MCF 10A (cell line): ENCODE results near the gene LRPAP1. TPM values are rescaled to one million over a fixed set of nuclear protein-coding genes. Genes with fewer than 3 reads are reported as not detected.
"Not testable (repeated sequence)": the region's sequence is repeated elsewhere in the genome, so short reads cannot be mapped to it uniquely, and the experiment has no call there.

ENCODE experiments used
- BruUV-seq: library from RNA; stranded (reverse); fragments of 400-500 nt; replicated peaks from 2 replicates; lab custom pipeline; 2021; lab: Mats Ljungman, UMichigan
- CTCF ChIA-PET: fragments of 300-600 bp; sonication (Branson Sonifier 250); formaldehyde crosslinking; extraction: SDS; loops from one replicate; lab custom pipeline; 2021; ENCODE audit warnings: antibody characterized with exemption, inconsistent platforms; lab: Yijun Ruan, JAX
- POLR2A ChIA-PET: fragments of 300-600, 350-650 bp; sonication (Branson Sonifier 250); formaldehyde crosslinking; extraction: SDS; loops from one replicate; lab custom pipeline; 2020; ENCODE audit warnings: antibody characterized with exemption, inconsistent platforms; lab: Yijun Ruan, JAX
- DNase-seq: peaks from one replicate; pipeline ENCODE4 v3.0.0-alpha.2; 2018; ENCODE audit not compliant: unreplicated experiment
- H3K27ac Mint-ChIP-seq: one replicate; pipeline ENCODE4 v1.8.0; 2022; ENCODE audit warnings: mild to moderate bottlenecking, low read depth, mixed read lengths; ENCODE audit not compliant: unreplicated experiment
- H3K27me3 Mint-ChIP-seq: one replicate; pipeline ENCODE4 v1.8.0; 2022; ENCODE audit warnings: mixed read lengths; ENCODE audit not compliant: insufficient read depth, unreplicated experiment
- H3K36me3 Mint-ChIP-seq: one replicate; pipeline ENCODE4 v1.8.0; 2022; ENCODE audit warnings: mild to moderate bottlenecking, moderate library complexity, mixed read lengths; ENCODE audit not compliant: insufficient read depth, unreplicated experiment
- H3K4me1 Mint-ChIP-seq: one replicate; pipeline ENCODE4 v1.8.0; 2022; ENCODE audit warnings: mixed read lengths; ENCODE audit not compliant: insufficient read depth, unreplicated experiment
- H3K4me3 Mint-ChIP-seq: one replicate; pipeline ENCODE4 v1.8.0; 2022; ENCODE audit warnings: mild to moderate bottlenecking, moderate library complexity, mixed read lengths; ENCODE audit not compliant: unreplicated experiment
- H3K9me3 Mint-ChIP-seq: one replicate; pipeline ENCODE4 v1.8.0; 2022; ENCODE audit warnings: mixed read lengths; ENCODE audit not compliant: unreplicated experiment
- intact Hi-C: fragments of 100-400 bp; cut with micrococcal nuclease; formaldehyde crosslinking; loops from 2 replicates; pipeline ENCODE4 v1.14.1; 2022
- total RNA-seq: library from RNA; stranded (reverse); gene quantifications from 2 replicates; pipeline ENCODE4 v1.2.3, GENCODE V29; 2022
- TF ChIP-seq, protein P1 (sequence below): fragments of 200-600 bp; IDR thresholded peaks from one replicate; pipeline ENCODE4 v1.8.0; 2022; ENCODE audit warnings: antibody characterized with exemption, mild to moderate bottlenecking; ENCODE audit not compliant: unreplicated experiment

Gene LRPAP1
- total RNA-seq, 1 experiment from 2014 or later = 93.6 TPM

DNA sequence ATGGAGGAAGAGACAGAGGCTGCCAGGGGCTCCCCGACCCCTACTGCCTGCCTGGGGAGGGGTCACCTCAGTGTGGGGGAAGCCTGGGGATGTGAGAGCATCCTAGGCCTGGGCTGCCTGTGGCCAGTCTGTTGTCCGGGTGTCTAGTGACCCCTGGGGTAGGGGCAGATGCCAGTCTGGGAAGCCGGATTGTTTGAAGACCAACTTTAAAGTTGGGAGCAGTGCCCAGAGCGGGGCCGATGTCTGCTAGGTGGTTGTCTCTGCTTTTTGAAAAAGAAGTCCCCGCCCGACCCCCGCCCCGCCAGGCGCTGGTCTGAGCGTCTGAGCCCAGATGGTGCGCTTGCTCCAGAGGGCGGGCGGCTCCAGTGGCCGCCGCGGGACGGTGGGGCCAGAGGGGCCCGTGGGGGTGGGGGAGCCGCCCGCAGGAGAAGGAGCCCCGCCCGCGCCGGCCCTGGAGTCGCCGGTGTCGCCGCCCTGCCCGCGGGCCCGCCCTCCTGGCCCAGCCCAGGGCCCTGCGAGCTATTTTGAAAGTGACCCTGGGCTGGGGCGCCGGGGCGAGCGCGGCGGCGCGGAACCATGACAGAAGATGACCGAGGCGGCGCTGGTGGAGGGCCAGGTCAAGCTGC, 69.3 kb downstream of the LRPAP1 start, which contains the start of gene DOK7:
DOK7 (plus strand) TSS at position 517 of the 626 bp plus-strand sequence; CDS start at position 587, 70 bp downstream.
- Mint-ChIP-seq H3K27me3 (peaks cover 11% of the 10 kb centered on the region), H3K27ac (no peak within 1 kb of the TSS), H3K4me1 (peaks cover 6% of the 10 kb centered on the region), H3K9me3 (no peaks in the 10 kb centered on the region), H3K4me3 (peak within 1 kb of the TSS; percentile 52), H3K36me3 (no peaks in the 10 kb centered on the region)
- TF ChIP-seq, protein P1, sequence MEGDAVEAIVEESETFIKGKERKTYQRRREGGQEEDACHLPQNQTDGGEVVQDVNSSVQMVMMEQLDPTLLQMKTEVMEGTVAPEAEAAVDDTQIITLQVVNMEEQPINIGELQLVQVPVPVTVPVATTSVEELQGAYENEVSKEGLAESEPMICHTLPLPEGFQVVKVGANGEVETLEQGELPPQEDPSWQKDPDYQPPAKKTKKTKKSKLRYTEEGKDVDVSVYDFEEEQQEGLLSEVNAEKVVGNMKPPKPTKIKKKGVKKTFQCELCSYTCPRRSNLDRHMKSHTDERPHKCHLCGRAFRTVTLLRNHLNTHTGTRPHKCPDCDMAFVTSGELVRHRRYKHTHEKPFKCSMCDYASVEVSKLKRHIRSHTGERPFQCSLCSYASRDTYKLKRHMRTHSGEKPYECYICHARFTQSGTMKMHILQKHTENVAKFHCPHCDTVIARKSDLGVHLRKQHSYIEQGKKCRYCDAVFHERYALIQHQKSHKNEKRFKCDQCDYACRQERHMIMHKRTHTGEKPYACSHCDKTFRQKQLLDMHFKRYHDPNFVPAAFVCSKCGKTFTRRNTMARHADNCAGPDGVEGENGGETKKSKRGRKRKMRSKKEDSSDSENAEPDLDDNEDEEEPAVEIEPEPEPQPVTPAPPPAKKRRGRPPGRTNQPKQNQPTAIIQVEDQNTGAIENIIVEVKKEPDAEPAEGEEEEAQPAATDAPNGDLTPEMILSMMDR = no peak
- intact Hi-C loops = no loop called here
- ChIA-PET POLR2A (interaction anchor here (1.4 kb wide), 1 partner anchor 28 kb away, joined by 3 read pairs; no protein-coding TSS in a partner anchor), CTCF (interaction anchor here (0.6 to 1.7 kb wide), 6 partner anchors 15 to 479 kb away, joined by 3 to 6 read pairs (median 4); no protein-coding TSS in a partner anchor)
- no TSS peak for BruUV-seq
- DNase-seq = no peak

DNA sequence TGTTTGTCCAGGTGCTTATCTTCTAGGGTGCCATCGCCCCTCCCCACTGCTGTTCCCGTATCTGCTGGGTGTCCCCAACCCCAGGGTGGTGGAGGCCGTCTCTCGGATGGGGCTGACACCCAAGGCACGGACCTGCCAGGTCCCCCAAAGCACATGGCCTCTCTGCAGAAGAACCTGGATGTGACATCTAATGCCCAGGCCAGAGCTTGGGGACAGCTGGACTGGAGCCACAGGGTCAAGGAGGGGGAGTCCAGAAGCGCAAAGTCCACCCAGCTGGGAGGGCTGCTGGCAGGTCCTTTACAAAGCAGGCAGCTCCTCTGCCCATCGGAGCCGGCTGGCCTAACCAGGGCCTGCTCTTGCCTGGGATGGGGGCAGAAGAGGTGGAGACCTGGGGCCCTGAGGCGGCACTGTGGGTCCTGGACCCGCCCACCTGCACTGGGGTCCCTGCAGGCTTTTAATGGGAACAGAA, 69.9 kb downstream of the LRPAP1 start:
- DNase-seq = no peak
- TF ChIP-seq, protein P1 = no peak
- peaks cover 6% of the 10 kb centered on the region for H3K4me1 Mint-ChIP-seq
- H3K27me3 Mint-ChIP-seq = peaks cover 11% of the 10 kb centered on the region
- no TSS peak for BruUV-seq
- ChIA-PET POLR2A (interaction anchor here (1.4 kb wide), 1 partner anchor 29 kb away, joined by 3 read pairs; no protein-coding TSS in a partner anchor), CTCF (interaction anchor here (0.6 to 1.7 kb wide), 6 partner anchors 18 to 480 kb away, joined by 3 to 6 read pairs (median 4); no protein-coding TSS in a partner anchor)
- H3K27ac Mint-ChIP-seq = no peak overlapping the region
- no peak overlapping the region for H3K4me3 Mint-ChIP-seq
- intact Hi-C loops = no loop called here
- H3K36me3 Mint-ChIP-seq = no peaks in the 10 kb centered on the region
- H3K9me3 Mint-ChIP-seq = no peaks in the 10 kb centered on the region

- CTCF ChIA-PET = interaction anchor here (0.6 to 2.5 kb wide), 8 partner anchors 18 to 480 kb away, joined by 3 to 7 read pairs (median 4); no protein-coding TSS in a partner anchor
- no TSS peak for BruUV-seq
- intact Hi-C loops = no loop called here
- no peaks in the 10 kb centered on the region for H3K9me3 Mint-ChIP-seq
- POLR2A ChIA-PET = interaction anchor here (0.9 to 1.4 kb wide), 3 partner anchors 8 to 30 kb away, joined by 3 to 4 read pairs (median 4); no protein-coding TSS in a partner anchor
- peaks cover 6% of the 10 kb centered on the region for H3K4me1 Mint-ChIP-seq
- peak overlapping the region; percentile 64 for H3K27ac Mint-ChIP-seq
- H3K36me3 Mint-ChIP-seq = no peaks in the 10 kb centered on the region
- no peak overlapping the region for H3K4me3 Mint-ChIP-seq
- peak; percentile 91 for DNase-seq
- peaks cover 11% of the 10 kb centered on the region for H3K27me3 Mint-ChIP-seq
- TF ChIP-seq, protein P1 = no peak
Measured at GRCh38 chr4:3461515-3462291, 70.5 kb downstream of the LRPAP1 start.

- Mint-ChIP-seq H3K4me3 (no peak overlapping the region), H3K9me3 (no peaks in the 10 kb centered on the region), H3K36me3 (no peaks in the 10 kb centered on the region), H3K27ac (peak overlapping the region; percentile 64), H3K4me1 (peaks cover 6% of the 10 kb centered on the region), H3K27me3 (peaks cover 11% of the 10 kb centered on the region)
- intact Hi-C loops = no loop called here
- DNase-seq = no peak
- CTCF ChIA-PET = interaction anchor here (0.6 to 2.5 kb wide), 4 partner anchors 17 to 941 kb away, joined by 3 to 7 read pairs (median 5); no protein-coding TSS in a partner anchor
- TF ChIP-seq, protein P1 = no peak
- BruUV-seq = no TSS peak
- POLR2A ChIA-PET = interaction anchor here (0.9 to 1.0 kb wide), 3 partner anchors 8 to 76 kb away, joined by 3 to 4 read pairs (median 4); no protein-coding TSS in a partner anchor
Measured at GRCh38 chr4:3460926-3461325, 71.3 kb downstream of the LRPAP1 start.

DNA sequence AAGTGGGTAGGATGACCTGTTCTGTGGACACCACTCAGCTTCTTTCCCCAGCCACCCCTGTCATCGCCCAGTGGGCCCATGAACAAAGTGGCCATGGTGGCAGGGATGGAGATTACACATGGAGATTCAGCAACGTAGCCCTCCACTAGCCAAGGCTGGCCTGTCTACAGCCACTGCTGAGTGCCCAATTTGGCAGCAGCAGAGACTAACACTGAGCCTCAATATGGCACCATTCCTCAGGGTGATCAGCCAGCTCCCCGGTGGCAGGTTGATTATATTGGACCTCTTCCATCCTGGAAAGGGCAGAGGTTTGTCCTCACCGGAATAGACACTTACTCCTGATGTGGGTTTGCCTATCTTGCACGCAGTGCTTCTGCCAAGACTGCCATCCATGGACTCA, 73.1 kb downstream of the LRPAP1 start:
- H3K9me3 Mint-ChIP-seq, H3K4me3 Mint-ChIP-seq, H3K36me3 Mint-ChIP-seq, POLR2A ChIA-PET, DNase-seq, H3K27ac Mint-ChIP-seq, H3K4me1 Mint-ChIP-seq, BruUV-seq, intact Hi-C loops: not testable (repeated sequence)
- CTCF ChIA-PET = interaction anchor here (0.6 to 2.5 kb wide), 3 partner anchors 16 to 22 kb away, joined by 3 to 6 read pairs (median 4); no protein-coding TSS in a partner anchor
- H3K27me3 Mint-ChIP-seq = peaks cover 11% of the 10 kb centered on the region
